Measurements from ENCODE around the gene C4B. TPM values are rescaled to one million over a fixed set of nuclear protein-coding genes. Genes with fewer than 3 reads are reported as not detected.

Gene C4B
- total RNA-seq, 1 experiment from 2014 or later = 3.7 TPM

- no peak for TF ChIP-seq CTCF (IDR thresholded peaks at IDR 0.05)
- no peak for TF ChIP-seq JUN (CRISPR knock-in tag; IDR thresholded peaks at IDR 0.05)
- TF ChIP-seq NR2C2 (CRISPR knock-in tag; IDR thresholded peaks at IDR 0.05) = no peak
- TF ChIP-seq ATF1 (CRISPR knock-in tag; IDR thresholded peaks at IDR 0.05) = no peak
- TF ChIP-seq ZNF121 (CRISPR knock-in tag; IDR thresholded peaks at IDR 0.05) = no peak
- TF ChIP-seq IRF1 (CRISPR knock-in tag; IDR thresholded peaks at IDR 0.05) = no peak
- no peak for TF ChIP-seq ZNF219 (CRISPR knock-in tag; IDR thresholded peaks at IDR 0.05; ENCODE audit: borderline replicate concordance)
Observed at GRCh38 chr6:32075781-32076180, 61.2 kb downstream of the C4B start (continued).

GRCh38 chr6:32076321-32076809, 61.8 kb downstream of the C4B start:
- DNase-seq (ENCODE audit: low spot score) (no peak), ATAC-seq (no peak)
- no peak overlapping the region for H3K4me3 Mint-ChIP-seq
- peaks cover 4% of the 10 kb centered on the region for H3K4me1 Mint-ChIP-seq
- no peaks in the 10 kb centered on the region for H3K9me3 Mint-ChIP-seq
- no peak overlapping the region for H3K27ac Mint-ChIP-seq
- TF ChIP-seq NFE2L1 (CRISPR knock-in tag; IDR thresholded peaks at IDR 0.05) (no peak), CBFB (CRISPR knock-in tag; IDR thresholded peaks at IDR 0.05; ENCODE audit: low read depth) (no peak), GRHL2 (CRISPR knock-in tag; IDR thresholded peaks at IDR 0.05; ENCODE audit: insufficient replicate concordance, severe bottlenecking) (no peak), ESRRA (CRISPR knock-in tag; IDR thresholded peaks at IDR 0.05; ENCODE audit: borderline replicate concordance) (no peak), NR2C2 (CRISPR knock-in tag; IDR thresholded peaks at IDR 0.05) (no peak), ZNF232 (CRISPR knock-in tag; IDR thresholded peaks at IDR 0.05) (no peak), MXD4 (CRISPR knock-in tag; IDR thresholded peaks at IDR 0.05; ENCODE audit: borderline replicate concordance) (no peak), NR1H2 (CRISPR knock-in tag; IDR thresholded peaks at IDR 0.05) (no peak), ZNF121 (CRISPR knock-in tag; IDR thresholded peaks at IDR 0.05) (no peak), ZNF317 (CRISPR knock-in tag; IDR thresholded peaks at IDR 0.05; ENCODE audit: borderline replicate concordance, low read depth) (no peak), ZSCAN18 (CRISPR knock-in tag; IDR thresholded peaks at IDR 0.05) (no peak), AR (CRISPR knock-in tag; IDR thresholded peaks at IDR 0.05) (no peak), CREB1 (CRISPR knock-in tag; IDR thresholded peaks at IDR 0.05) (no peak)
- ChIA-PET POLR2A (no interaction called here), CTCF (interaction anchor here (1.0 to 3.1 kb wide), 3 partner anchors 11 to 29 kb away, joined by 4 to 14 read pairs (median 7); no protein-coding TSS in a partner anchor)
- no peaks in the 10 kb centered on the region for H3K27me3 Mint-ChIP-seq (ENCODE audit: low read depth)
- H3K36me3 Mint-ChIP-seq = no peaks in the 10 kb centered on the region

All from WTC11 (cell line).